ENCODE results near the gene HSPD1. TPM values are rescaled to one million over a fixed set of nuclear protein-coding genes. Genes with fewer than 3 reads are reported as not detected.
A peak's percentile ranks its signal among the peaks of the same experiment; 100 is the strongest.

The HSPD1 gene
- total RNA-seq = 127 TPM

DNA sequence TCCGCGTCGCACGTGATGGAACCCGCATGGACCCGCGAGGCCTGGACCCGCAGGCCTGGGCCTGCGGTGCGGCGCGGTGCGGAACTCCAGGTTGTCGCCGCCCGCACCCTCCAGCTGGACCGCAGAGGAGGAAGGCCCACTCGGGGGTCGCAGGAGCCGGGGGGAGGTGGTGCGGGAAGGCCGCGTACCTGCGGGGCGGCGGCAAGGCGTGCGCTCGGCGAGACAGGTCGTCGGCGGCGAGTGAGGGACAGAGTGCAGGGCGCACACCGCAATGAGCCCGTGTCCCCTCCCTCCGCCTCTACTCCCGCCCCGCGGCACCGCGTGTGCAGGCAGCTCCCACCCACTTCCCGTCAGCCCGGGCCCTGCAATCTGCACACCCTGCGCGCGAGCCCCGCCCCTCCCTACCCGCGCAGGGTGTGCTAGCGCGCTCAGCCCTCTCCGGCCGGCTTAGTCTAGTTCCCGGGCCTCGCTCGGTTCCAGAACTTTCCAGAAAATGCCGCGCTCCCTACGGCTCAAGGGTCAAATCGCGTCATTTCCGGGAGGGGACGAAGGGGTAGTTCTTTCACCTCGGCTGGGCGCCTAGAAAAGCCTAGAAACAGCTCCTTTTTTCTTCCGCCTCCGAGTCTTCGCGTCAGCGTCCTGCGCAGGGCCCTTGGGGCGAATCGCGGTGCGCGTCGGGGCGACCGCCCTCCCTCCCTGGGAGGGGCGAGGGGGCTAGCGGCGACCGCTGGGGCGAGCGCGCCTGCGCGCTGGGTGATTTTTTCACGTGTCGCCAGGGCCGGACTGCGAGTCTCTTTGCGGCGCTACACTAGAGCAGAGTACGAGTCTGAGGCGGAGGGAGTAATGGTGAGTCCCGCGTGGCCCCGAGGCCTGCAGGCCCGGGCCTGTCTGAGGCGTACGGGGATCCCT, at the start of gene HSPD1, which contains the start of gene HSPE1:
TSS of gene HSPD1 (minus strand) at position 247 of the 909 bp plus-strand sequence. CDS start 992 bp downstream, outside the sequence.
TSS of gene HSPE1 (plus strand) at position 786 of the 909 bp plus-strand sequence. CDS start at position 844, 58 bp downstream.
- peak; percentile 99 for ATAC-seq

DNA sequence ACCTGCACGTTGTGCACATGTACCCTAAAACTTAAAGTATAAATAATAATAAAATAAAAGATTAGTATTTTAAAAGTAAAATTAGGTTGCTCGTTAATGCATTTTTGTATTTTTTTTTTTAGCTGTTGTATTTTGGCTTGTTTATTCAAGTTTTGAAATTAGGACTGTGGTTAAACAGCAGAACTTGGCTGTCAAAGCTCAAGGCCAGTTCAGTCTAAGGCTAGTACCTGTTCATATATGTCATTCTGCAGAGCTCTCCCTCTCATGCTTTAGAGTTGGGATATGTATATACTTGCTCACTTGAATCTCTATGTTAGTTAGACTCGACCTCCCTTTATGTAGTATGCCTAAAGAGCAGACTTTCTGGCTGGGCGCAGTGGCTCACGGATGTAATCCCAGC, 48.9 kb upstream of the HSPD1 start:
- ATAC-seq = no peak

DNA sequence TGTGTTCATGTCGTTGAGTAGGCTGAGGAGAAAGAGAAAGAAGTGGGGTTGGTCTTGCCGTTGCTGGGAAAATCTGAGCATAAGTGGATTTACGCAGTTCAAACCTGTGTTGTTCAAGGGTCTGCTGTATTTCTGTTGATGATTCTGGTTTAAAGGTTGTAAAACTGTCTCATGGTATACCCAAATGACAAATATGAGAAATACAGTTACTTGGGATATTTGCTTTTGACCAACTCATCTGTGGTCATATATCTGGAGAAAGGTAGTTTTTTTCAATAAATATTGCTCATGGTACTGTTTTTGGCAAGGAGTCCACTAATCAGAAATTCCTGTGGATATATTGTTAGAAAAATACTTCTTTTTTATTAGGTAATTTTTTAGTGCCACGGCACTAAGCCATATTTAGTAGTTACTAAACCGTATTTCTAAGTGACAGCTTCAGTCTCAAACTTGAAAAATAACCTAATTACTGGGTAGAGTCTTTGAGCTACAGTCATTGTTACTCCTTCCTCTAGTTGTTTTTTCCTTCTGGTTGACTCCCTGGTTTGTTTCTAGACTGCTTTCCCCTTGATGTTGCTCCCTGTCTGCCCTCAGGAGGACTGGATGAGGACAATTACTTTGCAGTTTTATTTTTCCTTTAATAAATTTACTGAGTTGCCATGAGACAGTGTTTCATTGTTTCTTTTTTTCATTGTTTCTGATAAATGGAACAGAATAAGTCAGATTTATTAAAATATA, 47.7 kb upstream of the HSPD1 start:
- no peak for ATAC-seq

DNA sequence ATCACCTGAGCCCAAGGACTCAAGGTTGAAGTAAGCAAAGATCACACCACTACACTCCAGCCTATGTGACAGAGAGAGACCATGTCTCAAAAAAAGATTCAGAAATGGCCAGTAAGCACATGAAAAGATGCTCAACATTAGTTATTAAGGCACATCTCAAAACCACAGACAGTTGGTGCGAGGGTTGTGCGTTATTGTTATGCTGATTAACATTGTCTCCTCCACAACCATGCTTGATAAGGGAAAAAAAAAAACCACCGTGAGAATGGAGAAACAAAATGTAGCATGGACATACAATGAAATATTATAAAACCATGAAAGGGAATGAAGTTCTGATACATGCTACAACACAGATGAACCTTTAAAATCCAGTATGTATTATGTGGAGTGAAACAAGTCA, 43.6 kb upstream of the HSPD1 start:
- no peak for ATAC-seq

DNA sequence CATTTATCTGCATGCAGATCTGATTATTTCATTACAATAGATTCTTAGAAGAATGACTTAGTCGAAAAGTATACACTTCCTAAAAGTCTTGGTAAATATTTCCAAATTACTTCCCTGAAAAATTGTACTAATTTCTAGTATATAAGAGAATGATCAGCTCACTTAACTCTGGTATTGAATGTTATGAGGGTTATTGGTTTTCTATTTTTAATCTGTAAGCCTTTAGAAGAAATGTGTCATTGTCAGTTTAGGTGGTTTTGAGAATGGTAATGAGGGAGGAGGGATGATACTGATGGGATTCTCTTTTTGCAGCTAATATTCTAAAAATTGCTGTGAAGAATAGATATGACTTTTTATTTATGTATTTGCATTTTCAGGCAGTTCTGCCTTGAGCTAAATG, 40.1 kb upstream of the HSPD1 start:
- no peak for ATAC-seq

DNA sequence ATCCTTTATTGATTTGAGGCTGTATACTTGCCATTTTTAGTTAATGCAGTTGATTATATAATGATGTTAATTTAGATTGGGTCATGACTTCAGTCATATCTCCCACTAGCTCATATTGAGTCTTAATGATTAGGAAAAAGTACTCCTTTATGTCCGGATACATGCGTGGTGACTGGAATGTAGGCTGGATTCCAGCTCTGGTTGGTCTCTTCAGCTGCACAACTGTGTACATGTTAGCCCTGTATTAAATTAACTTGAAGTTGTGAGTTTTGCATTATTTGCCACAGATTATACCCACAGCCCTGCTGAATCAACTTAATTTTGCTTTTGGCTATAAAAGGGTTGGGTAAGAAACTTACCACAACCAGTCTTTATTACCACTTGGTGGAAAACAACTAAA, 38.8 kb upstream of the HSPD1 start:
- ATAC-seq = no peak

DNA sequence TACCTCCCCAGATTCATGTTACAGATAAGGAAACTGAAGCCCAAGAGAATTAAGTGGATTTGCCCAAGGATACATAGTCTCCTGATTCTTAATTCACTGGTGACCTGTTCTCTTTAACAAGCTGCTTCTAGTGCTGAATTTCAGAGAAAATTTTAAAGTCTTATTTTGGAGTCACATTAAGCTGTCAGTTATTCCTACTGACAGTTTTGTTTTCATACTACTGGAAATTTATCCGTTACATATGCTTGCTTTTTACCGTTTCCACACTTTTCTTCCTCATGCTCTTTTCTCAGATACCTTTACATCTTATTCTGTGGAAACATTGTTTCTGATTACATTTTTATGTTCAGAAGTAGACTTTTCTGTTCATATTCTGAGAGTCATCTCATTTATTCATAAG, 17.5 kb upstream of the HSPD1 start:
- ATAC-seq = no peak

DNA sequence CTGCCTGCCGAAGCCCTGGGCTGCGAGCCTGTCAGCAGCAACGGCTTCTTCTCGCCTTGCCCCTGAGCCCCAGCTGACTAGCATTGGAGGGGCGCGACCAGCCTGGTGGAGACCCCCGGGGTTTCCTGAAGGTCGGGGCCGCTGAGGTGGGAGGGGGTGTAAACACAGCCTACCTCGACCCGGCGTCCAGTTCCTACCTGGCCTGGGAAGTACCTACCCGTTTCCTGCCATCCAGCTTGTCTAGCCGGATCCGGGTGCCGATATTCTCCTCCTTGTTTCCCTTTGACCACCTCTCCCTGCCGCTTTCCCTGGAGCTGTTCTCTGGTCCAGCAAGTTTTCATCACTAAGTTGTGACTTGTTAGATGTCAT, 16.7 kb upstream of the HSPD1 start:
- peak; percentile 65 for ATAC-seq

DNA sequence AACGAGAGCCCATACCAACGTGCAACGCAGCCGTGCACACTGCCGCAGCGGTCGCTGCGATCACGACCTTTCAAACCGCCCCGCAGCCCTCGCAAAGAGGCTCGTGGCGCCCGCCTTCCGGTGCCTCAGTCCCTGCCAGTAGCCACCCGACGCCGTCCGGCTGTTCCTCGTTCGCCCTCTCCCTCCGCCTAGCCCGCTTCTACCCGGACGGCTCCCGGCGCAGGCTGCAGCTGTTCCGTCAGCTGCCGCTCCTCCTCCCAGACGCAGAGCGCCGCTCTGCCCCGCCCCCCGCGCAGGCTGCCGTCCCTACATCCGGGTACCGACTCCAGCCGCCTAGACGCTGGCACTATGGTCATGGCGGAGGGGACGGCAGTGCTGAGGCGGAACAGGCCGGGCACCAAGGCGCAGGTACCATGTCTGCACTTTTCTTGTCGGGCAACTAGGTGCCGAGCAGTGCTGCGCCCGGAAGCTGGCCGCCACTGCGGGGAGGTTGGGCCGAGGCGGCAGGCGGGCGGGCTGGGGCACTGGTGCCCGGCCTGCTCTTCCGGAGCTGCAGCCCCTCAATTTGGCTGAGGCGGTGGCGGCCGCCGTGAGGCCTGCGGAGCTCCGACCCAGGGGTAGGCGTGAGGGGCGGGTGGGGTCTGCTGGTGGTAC, 16.2 kb upstream of the HSPD1 start, which contains the start of gene MOB4:
TSS of gene MOB4 (plus strand) at position 328 of the 654 bp plus-strand sequence. CDS start at position 349, 21 bp downstream.
- peak; percentile 100 for ATAC-seq

DNA sequence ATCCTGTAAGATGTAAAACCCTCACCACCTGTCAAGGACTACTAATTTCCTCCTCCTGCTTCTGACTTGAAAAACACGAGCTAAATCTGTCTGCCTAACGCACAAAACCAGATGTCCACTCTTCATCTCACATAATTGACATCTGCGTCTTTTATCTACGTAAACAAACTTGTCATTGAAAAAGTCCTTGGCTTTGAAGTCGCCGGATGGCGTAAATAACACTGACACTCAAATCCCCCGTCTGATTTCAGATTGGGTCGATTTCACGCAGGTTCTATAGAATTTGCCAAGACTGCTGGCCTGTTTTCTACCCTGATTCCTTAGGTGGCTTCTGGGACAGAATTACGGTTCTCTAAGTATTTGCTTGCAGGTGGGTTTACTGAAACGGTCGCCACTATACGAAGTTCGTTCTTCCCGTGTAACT, 15.7 kb upstream of the HSPD1 start:
- ATAC-seq = no peak

DNA sequence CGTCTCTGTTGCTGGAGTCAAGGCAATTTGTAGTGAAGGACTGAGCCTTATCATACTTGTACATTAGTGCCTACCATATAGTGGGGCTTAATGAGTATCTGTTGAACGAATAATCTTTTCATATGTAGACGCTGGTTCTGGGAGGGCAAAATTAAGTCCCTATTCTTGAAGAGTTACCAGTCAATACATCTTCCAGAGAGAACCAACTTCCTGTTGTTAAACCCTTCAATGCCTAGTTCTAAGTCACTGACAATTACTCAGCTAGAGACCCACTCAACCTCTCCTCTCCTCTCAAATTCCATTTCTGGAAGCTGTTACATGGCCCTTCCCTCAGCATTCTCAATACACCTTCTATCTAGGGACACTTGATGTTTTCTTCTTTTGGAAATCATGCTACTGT, 15.1 kb upstream of the HSPD1 start:
- ATAC-seq = no peak

DNA sequence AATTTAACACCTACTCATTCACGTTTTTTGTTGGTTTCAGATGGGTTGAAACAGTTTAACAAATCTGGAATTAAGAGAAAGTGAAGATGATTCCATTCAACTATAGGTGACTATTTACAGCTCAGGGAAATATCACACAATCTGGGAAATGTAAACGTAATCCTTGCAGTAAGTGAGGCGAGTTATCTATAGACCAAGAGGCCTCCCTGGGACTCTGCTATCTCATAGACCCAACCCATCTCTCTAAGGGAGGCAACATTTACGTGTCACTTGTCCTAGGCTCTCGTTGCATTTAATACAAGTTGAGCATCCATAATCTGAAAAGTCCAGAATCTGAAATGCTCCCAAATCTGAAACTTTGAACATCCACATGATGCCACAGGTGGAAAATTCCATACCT, 14.3 kb upstream of the HSPD1 start:
- no peak for ATAC-seq

DNA sequence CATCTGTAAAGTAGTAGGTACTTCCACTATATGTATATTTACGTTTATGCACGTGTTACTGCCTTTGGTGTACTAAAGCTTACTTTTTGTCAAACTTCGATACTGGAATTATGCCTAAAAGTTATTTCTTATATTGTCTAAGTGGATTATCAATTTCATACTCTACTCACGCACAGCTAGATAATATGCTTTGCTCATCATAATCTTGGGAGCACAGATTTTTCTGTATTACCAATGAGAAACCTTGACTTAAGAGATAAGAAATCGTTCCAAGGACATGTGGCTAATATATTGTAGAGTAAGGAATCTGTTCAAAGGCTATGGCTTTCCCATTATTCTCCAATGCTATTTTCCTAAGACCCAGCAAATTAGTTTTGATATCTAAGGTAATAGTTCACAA, 7.0 kb upstream of the HSPD1 start:
- ATAC-seq = no peak

DNA sequence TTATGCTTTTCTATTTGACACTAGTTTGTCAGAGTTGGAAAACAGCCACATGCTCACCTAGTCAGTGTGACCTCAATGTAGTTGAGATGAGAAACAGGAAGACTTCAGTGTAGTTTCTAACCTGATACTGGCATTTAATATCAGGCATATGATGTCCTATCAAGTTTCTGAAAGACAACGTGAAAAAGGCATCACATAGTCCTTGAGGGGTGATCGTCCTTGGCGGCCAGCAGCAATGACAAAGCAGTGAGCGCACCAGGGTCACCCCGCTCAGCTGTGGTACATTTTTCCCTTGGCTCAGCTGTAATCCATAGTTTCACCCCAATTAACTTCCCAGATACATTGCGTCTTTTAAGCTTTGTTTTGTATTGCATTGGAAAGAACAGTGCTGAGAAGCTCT, 4.9 kb upstream of the HSPD1 start:
- no peak for ATAC-seq

DNA sequence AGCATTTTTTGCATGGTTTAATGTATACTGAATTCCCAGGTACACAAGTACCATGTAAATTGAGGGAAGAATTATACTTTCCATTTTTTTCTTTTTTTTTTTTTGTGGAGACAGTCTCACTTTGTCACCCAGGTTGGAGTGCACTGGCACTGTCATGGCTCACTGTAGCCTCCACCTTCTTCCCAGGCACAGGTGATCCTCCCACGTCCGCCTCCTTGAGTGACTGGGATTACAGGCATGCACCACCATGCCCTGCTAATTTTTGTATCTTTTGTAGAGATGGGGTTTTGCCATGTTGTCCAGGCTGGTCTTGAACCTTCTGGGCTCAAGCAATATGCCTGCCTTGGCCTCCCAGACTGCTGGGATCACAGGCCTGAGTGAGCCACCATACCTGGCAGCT, 4.4 kb upstream of the HSPD1 start:
- ATAC-seq = no peak

DNA sequence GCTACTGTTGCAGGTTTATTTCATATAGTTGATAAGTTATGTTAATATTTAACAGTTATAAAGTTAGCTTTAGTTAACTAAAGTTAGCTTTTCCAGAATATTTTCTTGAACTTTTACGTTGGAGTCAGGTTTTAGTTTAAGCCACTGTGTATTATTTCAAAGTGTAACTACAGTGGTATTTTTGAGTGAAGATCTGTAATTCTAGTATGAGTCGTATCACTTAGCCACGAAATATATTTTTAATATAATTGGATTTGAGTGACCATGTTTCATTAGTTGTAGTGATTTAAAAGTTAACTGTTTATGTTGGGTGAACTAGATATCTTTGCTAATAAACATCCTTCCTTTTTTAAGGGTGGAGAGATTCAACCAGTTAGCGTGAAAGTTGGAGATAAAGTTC, 3.0 kb upstream of the HSPD1 start:
- no peak for ATAC-seq

DNA sequence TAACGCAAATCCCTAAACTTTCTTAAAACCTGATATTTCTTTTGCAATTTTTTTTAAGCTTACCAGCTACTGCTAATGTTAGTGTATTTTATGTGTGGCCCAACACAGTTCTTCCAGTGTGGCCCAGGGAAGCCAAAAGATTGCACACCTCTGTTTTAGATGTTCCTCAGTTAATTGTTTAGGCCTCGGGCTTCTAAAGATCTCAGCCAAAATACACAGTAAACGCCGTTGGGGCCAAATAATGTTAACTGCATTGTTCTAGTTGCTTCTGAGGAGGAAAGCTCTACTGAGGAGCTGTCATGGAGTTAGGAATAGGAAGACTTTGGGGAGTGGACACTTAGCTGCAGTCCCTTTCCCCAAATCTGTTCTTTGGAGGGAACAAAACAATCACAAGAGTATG, 2.6 kb upstream of the HSPD1 start:
- no peak for ATAC-seq

DNA sequence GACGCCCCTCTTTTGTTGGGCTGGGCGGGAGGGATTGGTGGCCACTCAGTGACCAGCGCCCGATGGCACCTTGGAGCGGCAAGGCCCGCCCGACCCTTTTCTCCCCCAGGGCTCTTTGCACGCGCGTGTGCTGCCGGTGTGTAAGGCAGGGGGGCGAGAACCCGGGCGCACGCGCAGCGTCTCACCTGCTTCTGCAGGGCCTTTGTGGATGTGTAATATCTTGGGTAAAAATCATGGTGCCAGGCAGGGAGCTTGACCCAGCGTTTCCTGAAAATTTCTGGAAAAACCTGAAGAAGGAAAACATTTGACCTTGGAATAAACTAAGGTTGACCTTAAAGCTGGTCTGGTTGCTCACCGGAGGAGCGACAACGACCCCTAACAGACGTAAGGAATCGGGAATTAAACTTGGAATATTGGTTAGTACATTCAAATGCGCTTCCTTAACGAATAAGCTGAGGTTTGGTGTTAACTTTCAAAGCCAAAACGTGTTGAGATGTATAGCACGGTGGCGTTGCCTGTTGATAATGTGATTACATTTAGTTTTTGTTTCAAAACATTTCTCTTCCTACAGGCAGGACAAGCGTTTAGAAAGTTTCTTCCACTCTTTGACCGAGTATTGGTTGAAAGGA, 977 bp upstream of the HSPD1 start:
- ATAC-seq = peak; percentile 2

DNA sequence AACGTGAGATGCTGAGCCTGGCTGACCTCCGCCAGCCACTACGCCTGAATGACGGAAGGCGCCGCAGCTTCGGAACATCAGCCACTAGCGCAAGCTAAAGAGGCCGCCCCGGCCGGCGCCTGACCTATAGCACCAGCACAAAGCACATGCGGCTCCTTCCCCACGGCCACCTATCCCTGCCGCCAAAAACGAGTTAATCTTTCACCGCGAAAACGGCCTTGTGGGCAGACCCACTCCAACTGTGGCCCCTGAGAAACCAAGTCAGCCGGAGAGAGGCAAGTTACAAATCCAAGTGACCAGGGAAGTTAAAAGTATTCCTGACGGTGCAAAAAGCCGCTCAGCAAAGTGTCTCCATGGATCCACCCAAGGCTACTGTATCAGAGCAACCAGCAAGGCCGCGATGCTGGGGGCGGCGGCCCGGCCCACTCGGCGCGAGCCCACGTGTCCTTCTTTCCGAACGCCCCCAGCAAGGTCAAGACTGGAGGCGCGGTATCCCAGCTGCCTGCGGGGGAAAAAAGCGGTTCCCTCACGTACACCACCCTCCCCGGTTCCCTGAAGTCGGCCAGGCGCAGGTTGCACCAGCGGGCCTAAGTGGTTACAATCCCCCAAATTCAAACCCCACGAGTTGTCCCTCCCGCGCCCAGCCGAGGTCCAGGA, 575 bp downstream of the HSPD1 start:
- ATAC-seq = peak; percentile 14

DNA sequence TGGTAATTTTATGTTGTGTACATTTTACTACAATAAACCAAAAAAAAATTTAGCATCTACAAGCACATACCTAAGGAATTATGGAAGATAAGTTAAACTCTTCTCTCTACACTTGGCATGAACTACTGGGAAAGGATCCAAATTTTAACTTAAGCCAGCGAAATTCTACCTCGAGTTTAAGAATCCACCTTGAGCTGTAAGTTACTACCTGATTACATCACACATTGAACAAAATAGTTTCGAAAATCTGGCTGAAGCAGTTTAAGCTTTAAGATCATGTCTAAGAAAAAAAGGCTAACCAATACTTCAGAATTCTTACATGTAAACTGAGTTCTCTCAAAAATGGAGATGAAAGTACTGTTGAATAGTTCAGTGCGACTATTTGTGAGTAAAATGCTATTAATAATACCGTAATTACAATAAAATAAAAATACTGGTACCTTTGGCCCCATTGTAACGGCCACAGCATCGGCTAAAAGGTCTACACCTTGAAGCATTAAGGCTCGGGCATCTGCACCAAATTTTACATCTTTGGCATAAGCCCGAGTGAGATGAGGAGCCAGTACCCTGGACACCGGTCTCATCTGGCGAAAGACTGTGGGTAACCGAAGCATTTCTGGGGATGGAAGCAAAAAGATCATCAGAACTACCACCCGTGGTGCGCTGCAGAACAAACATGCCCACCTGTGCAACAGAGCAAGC, 1.3 kb downstream of the HSPD1 start:
- no peak for ATAC-seq

DNA sequence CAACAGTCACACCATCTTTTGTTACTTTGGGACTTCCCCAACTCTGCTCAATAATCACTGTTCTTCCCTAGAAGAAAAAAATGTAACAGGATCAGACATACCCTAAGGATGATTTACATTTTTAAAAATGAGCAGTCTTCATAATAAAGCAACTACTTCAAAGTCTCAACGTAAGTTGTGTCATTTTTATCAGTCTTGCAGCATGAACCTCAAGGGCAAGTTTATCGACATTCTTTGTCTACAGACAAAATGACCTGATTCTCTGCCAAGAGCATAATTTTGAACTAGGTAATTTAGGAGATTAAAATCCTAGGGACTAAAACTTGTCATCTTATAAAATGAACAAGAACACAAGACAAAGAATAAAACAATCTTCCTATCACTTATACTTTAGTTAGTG, 2.3 kb downstream of the HSPD1 start:
- ATAC-seq = no peak

All from esophagus mucosa (tissue), 1 donor.